HG02610 (cell line): ENCODE measurements around the gene URGCP.
A peak's percentile ranks its signal among the peaks of the same experiment; 100 is the strongest.
"Not testable (repeated sequence)": the region's sequence is repeated elsewhere in the genome, so short reads cannot be mapped to it uniquely, and the experiment has no call there.

Source experiments
- ATAC-seq: cut with Tn5 transposase; IDR thresholded peaks from one replicate; pipeline ENCODE4 v1.9.1; 2021; ENCODE audit warnings: mild to moderate bottlenecking, moderate library complexity; ENCODE audit not compliant: unreplicated experiment

URGCP gene

GRCh38 chr7:43834463-43835251 lies 71.7 kb downstream of the URGCP start:
- peak; percentile 49 for ATAC-seq

GRCh38 chr7:43830917-43831316 lies 75.5 kb downstream of the URGCP start:
- not testable (repeated sequence) for ATAC-seq
